Natural killer cell (primary cell): ENCODE measurements around the gene SLC35B2. TPM values are rescaled to one million over a fixed set of nuclear protein-coding genes. Genes with fewer than 3 reads are reported as not detected.

Experiments used
- total RNA-seq, 4 donors: library from RNA; stranded (reverse); fragments of 120-200 nt in 1 of 4; gene quantifications; one replicate each; pipeline versions ENCODE4 v1.2.3 to v1.2.4, GENCODE V29; 2013 to 2022

Gene SLC35B2
- total RNA-seq, 3 donors from 2014 or later (not counting 1 experiment from before 2014, with no cell fraction given): 20.9 to 27.7 (median 26.8) TPM

Other genes with a start within 250 kb of the SLC35B2 start
- gene MRPL14, start 130.1 kb downstream of the SLC35B2 start, total RNA-seq: 10 to 100 TPM; 14.9 to 16.2 (median 16.0) TPM
- gene TMEM63B, start 130.0 kb downstream of the SLC35B2 start, total RNA-seq: 10 to 100 TPM; 24.7 to 30.8 (median 28.1) TPM
- gene CAPN11, start 98.7 kb downstream of the SLC35B2 start, total RNA-seq: not detected
- gene MYMX, start 40.6 kb downstream of the SLC35B2 start, total RNA-seq: not detected
- gene SLC29A1, start 33.9 kb downstream of the SLC35B2 start, total RNA-seq: 1 to 10 TPM; 2.2 to 5.5 (median 5.2) TPM
- 100 to 1,000 TPM; 256 to 372 (median 308) TPM for gene HSP90AB1, start 10.4 kb downstream of the SLC35B2 start, total RNA-seq
- gene NFKBIE, start 8.0 kb upstream of the SLC35B2 start, total RNA-seq: 10 to 100 TPM; 44.9 to 61.5 (median 56.4) TPM
- gene TMEM151B, start 12.9 kb upstream of the SLC35B2 start, total RNA-seq: not detected
- 10 to 100 TPM; 14.1 to 17.2 (median 14.2) TPM for gene AARS2, start 55.8 kb upstream of the SLC35B2 start, total RNA-seq
- gene SPATS1, start 85.1 kb upstream of the SLC35B2 start, total RNA-seq: not detected
- gene CDC5L, start 130.2 kb upstream of the SLC35B2 start, total RNA-seq: 10 to 100 TPM; 22.0 to 25.0 (median 24.9) TPM